NCI-H345 treated with DMSO at 0.1 percent for 48 hours (cell line): Measurements from ENCODE around the gene KNDC1.

Experiments
- DNase-seq: peaks from one replicate; lab custom pipeline; 2025; ENCODE audit not compliant: unreplicated experiment; lab: John Stamatoyannopoulos, UW

KNDC1 gene

GRCh38 chr10:133160826-133161471 lies 930 bp downstream of the KNDC1 start:
- no peak for DNase-seq

GRCh38 chr10:133161486-133162109 lies 1.6 kb downstream of the KNDC1 start:
- no peak for DNase-seq

GRCh38 chr10:133162178-133162909 lies 2.3 kb downstream of the KNDC1 start:
- no peak for DNase-seq

- no peak for DNase-seq
Measured at GRCh38 chr10:133162910-133163856, 3.2 kb downstream of the KNDC1 start.

GRCh38 chr10:133163889-133164815 lies 4.1 kb downstream of the KNDC1 start:
- no peak for DNase-seq

GRCh38 chr10:133164816-133165555 lies 5.0 kb downstream of the KNDC1 start:
- no peak for DNase-seq

- DNase-seq = no peak
Measured at GRCh38 chr10:133165556-133166503, 5.8 kb downstream of the KNDC1 start.

GRCh38 chr10:133166504-133166827 lies 6.4 kb downstream of the KNDC1 start:
- no peak for DNase-seq

GRCh38 chr10:133166828-133167692 lies 7.0 kb downstream of the KNDC1 start:
- DNase-seq = no peak

- no peak for DNase-seq
Measured at GRCh38 chr10:133167693-133168616, 7.9 kb downstream of the KNDC1 start.

- DNase-seq = no peak
Measured at GRCh38 chr10:133168617-133169031, 8.6 kb downstream of the KNDC1 start.

GRCh38 chr10:133169173-133169947 lies 9.3 kb downstream of the KNDC1 start:
- no peak for DNase-seq

GRCh38 chr10:133170092-133170491 lies 10.1 kb downstream of the KNDC1 start:
- no peak for DNase-seq

GRCh38 chr10:133173860-133174640 lies 14.0 kb downstream of the KNDC1 start:
- DNase-seq = no peak
